MG63 (cell line): ENCODE data around the gene CNOT2. TPM values are rescaled to one million over a fixed set of nuclear protein-coding genes. Genes with fewer than 3 reads are reported as not detected.

ENCODE experiments used
- DNase-seq: peaks from one replicate; pipeline ENCODE4 v3.0.0-alpha.2; 2020
- H3K27me3 ChIP-seq: fragments of 250-450 bp; sonication (Bioruptor Pico); 2 replicates; pipeline ENCODE4 v1.5.1; 2020; ENCODE audit warnings: mild to moderate bottlenecking, moderate library complexity
- H3K36me3 ChIP-seq: fragments of 250-450 bp; sonication (Bioruptor Pico); 2 replicates; pipeline ENCODE4 v1.5.1; 2020; ENCODE audit warnings: mild to moderate bottlenecking, moderate library complexity
- H3K4me3 ChIP-seq: fragments of 250-450 bp; sonication (Bioruptor Pico); 2 replicates; pipeline ENCODE4 v1.5.1; 2020; ENCODE audit warnings: mild to moderate bottlenecking, moderate library complexity
- H3K9me3 ChIP-seq: fragments of 250-450 bp; sonication (Bioruptor Pico); 2 replicates; pipeline ENCODE4 v1.5.1; 2020; ENCODE audit warnings: mild to moderate bottlenecking, moderate library complexity
- total RNA-seq: library from RNA; depleted of rRNA; stranded (reverse); fragments of >200 nt; shearing (Covaris generic); gene quantifications from 2 replicates; pipeline ENCODE4 v1.2.3, GENCODE V29; 2014; ENCODE audit warnings: low replicate concordance

CNOT2 gene
- total RNA-seq, 1 experiment from 2014 or later = 93.4 TPM

DNA sequence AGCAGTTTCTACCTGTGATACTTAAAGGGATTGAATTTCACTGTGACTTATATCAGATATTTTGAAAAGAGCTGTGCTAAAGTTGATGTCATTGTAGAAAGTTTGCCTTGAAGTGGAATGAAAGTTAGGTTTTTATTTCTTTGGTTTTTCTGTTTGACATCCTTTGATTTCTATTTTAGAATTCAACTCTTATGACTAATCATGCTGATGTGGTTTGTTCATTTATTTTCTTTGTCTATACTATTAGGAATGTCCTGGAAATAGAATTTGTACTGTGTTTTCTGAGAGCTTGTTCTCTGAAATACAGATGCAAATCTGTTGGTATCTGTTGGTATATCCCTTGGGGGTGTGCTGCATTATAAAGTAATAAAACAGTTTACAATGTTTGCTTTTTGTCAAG is 3.3 kb downstream of the CNOT2 start:
- DNase-seq = no peak
- Histone ChIP-seq H3K27me3 (no peaks in the 10 kb centered on the region), H3K36me3 (peaks cover 17% of the 10 kb centered on the region), H3K4me3 (no peak overlapping the region), H3K9me3 (no peaks in the 10 kb centered on the region)

DNA sequence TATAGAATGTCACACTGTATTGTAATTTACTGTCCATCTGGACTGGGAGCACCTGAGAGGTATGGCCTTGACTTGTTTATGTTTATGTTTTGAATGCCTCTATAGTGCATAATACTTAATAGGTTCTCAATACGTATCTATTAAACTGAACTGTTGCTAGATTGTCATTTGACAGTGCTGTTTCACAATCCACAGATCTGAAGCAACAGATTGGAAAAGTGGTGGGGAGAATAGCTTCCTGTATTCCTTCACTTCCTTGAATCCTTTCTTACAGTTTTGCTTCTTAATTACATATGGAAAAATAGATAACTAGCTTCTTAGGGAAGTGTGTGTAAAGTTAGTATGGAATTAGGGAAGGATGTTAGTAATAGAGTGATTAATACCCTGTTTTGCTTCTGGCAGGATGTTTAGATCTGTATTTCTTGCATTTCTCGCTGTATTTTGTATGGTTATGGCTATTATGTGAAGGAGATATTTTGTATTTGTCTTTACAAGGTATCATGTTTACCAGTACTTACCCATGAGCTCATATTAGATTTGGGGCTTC is 4.5 kb downstream of the CNOT2 start:
- Histone ChIP-seq H3K9me3 (no peaks in the 10 kb centered on the region), H3K27me3 (no peaks in the 10 kb centered on the region), H3K36me3 (peaks cover 17% of the 10 kb centered on the region), H3K4me3 (no peak overlapping the region)
- no peak for DNase-seq

DNA sequence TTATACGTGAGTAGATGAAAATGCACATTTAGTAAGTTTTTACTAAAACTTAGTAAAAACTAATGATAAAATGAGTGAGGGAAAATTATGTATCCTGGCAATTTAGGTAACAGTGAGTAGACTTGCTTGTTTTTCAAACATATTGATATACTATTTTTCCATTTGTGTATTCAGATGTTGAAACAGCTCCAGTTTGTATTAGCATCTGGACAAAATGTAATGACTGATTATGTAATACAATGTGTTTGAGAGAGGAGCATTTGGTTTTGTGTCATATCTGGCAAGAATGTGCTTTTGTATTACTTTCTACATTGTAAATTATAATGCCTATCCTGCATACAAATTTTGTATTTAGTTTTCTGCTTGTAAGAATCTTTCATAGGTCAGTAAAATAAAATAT is 5.6 kb downstream of the CNOT2 start:
- Histone ChIP-seq H3K36me3 (peaks cover 20% of the 10 kb centered on the region), H3K4me3 (no peak overlapping the region), H3K27me3 (no peaks in the 10 kb centered on the region), H3K9me3 (no peaks in the 10 kb centered on the region)
- no peak for DNase-seq

DNA sequence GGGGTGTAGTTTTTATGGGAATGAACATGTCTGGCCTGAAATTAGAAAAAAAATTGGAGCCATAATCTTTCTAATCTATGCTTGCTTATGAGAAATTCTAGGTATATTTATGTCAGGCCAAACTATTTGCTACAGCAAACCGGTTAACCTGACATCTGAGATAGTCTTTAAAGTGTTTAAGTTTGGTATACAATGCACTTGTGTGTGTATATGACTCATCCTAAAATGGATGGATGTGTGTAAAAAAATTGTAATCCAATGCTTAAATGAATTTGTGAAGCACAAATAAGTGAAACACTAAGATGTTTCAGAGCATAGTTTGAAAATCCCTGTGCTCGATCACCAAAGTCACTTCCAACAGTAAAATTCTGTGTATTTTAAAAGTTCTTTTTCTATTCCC is 6.7 kb downstream of the CNOT2 start:
- H3K4me3 ChIP-seq = no peak overlapping the region
- no peak for DNase-seq
- no peaks in the 10 kb centered on the region for H3K27me3 ChIP-seq
- H3K36me3 ChIP-seq = peaks cover 14% of the 10 kb centered on the region
- no peaks in the 10 kb centered on the region for H3K9me3 ChIP-seq

DNA sequence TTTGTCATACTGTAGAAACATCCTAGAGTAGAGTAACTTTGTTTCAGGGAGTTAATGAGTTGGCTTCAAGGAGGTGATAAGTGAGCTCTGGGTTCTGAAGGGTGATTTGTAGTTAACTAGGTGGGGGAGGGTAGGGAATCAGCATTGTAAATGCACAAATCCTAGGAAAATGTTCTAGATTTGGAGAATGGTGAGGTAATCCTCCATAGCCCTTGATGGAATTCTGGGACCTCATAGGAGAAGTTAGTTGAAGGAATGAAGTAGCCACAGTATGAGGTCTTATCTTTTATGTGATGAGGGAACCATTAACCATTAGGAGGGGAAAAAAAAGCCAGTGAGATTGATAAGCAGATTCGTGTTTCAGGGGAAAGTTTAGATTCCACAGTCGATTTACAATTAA is 8.0 kb downstream of the CNOT2 start:
- Histone ChIP-seq H3K9me3 (no peaks in the 10 kb centered on the region), H3K36me3 (peaks cover 13% of the 10 kb centered on the region), H3K27me3 (no peaks in the 10 kb centered on the region), H3K4me3 (no peak overlapping the region)
- no peak for DNase-seq

DNA sequence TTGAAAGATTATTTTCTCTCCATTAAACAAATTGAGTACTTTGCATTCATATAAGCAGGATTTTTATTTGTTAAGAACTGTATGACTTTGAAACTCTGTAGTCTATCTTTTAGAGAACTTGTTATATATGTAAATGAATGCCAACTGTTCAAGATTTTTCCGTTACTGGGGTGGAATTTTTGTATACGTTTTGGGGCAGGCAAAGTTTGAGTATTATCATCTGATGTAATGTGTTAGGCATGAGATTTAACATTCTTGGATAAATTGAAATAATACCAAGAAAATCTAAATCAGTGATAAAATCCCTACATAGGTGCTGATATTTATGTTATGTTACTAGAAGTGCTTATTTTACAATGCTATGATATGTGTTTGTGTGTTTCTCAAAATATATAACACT is 8.4 kb downstream of the CNOT2 start:
- Histone ChIP-seq H3K4me3 (no peak overlapping the region), H3K9me3 (no peaks in the 10 kb centered on the region), H3K27me3 (no peaks in the 10 kb centered on the region), H3K36me3 (peaks cover 13% of the 10 kb centered on the region)
- no peak for DNase-seq

DNA sequence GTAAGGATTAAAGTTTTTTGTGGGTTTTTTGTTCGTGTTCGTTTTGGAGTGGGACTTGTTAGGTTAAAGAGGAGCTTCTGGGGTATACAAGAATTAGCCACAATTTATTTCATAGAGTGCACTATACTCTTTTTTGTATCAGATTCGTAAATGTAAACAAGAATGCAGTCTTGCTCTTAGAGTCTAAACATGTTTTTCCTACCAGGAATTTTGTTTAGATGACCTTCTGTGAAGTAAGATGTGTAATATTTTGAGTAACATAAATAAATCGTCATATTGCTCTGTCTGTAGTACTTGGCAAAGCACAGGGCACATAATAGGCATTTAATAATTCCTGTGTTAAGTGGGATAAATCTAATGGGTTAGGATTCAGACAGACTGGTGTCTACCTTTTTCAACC is 9.6 kb downstream of the CNOT2 start:
- Histone ChIP-seq H3K9me3 (no peaks in the 10 kb centered on the region), H3K27me3 (no peaks in the 10 kb centered on the region), H3K36me3 (peaks cover 11% of the 10 kb centered on the region), H3K4me3 (no peak overlapping the region)
- DNase-seq = no peak

DNA sequence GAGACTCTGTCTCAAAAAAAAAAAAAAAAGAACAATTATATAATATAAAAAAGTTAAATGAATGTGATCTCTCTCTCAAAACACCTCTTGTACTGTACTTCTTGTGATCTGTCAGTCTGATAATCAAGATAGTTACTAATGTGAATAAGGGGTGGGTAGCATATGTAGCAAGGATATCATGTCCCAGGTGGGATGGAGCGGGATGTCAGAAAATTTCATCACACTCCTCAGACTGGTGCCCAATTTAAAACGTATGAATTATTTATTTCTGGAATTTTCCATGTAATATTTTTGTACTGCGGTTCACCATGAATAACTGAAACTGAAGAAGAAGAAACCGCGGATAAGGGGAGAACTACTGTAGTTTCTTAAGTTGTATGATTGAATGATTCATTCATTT is 11.0 kb downstream of the CNOT2 start:
- Histone ChIP-seq H3K36me3 (peaks cover 11% of the 10 kb centered on the region), H3K27me3 (no peaks in the 10 kb centered on the region), H3K9me3 (no peaks in the 10 kb centered on the region), H3K4me3 (no peak overlapping the region)
- DNase-seq = no peak

DNA sequence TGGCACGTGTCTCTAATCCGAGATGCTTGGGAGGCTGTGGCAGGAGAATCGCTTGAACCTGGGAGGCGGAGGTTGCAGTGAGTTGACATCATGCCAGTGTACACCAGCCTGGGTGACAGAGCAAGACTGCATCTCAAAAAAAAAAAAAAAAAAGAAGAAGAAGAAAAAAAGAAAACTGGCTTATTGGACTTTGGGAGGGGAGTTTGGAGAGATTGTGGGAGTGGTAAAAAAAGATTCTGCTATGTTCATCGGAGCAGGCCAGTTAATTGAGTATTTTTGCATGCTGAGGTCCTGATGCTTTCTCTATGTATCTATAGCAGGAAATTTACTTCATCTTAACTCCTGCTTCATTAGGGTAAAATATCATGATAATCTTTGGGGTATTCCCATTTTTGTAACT is 11.6 kb downstream of the CNOT2 start:
- H3K9me3 ChIP-seq = no peaks in the 10 kb centered on the region
- peaks cover 6% of the 10 kb centered on the region for H3K36me3 ChIP-seq
- H3K27me3 ChIP-seq = no peaks in the 10 kb centered on the region
- H3K4me3 ChIP-seq = no peak overlapping the region
- DNase-seq = no peak

DNA sequence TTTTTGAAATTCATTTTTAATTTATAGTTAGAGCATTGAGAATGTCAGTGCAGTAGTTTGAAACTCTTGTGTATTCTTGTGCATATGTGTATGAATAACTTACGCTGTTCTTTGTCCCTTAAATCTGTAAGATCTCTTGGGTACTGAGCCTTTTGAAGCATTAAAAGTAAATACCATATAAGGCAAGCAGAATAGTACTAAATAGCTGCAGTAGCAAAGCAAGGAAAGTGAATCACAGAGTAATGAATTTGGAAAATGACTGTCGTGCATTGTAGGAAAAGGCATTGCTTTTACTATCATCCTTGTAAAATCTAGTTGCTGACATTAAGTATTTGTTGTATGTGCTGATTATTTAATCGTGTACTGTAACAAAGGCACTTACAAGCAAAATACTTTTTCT is 12.1 kb downstream of the CNOT2 start:
- no peaks in the 10 kb centered on the region for H3K27me3 ChIP-seq
- H3K36me3 ChIP-seq = peaks cover 6% of the 10 kb centered on the region; the same call in 1 of the 2 replicates
- no peak for DNase-seq
- no peaks in the 10 kb centered on the region for H3K9me3 ChIP-seq
- no peak overlapping the region for H3K4me3 ChIP-seq

DNA sequence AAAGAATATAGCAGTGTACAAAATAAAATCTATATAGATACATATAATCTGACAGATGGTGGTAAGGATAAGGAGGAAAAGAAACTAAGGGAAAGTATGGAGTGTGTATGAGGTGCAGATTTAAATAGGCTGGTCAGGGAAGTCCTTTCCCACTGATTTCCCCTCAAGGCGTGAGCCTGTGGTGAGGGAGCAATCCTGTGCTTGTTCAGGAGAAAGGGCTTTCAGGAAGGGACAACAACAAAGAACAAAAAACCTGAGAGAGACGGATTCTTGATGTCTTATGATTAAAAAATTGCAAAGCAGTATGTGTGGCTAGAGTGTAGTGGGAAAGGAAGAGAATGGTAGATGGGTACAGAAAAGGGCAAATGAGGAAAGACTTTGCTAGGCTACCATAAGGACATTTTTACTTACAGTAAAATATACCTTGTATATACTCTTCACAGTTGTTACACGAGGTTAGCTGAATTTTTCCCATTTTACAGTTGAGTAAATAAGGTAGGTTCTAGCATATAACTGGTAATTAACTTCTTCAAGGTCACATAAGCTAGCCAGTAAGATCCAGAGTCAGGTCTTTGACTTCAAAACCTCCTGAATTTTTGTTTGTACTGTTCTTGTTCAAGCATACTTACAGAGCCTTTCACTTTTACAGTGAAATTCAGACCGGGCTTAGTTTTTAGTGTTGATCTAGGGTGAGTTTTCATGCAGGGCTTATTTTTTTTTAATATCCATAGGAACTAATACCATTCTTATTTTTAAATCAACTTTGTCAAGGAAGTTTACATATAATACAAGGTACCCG is 15.6 kb downstream of the CNOT2 start:
- peaks cover 10% of the 10 kb centered on the region for H3K36me3 ChIP-seq
- no peak overlapping the region for H3K4me3 ChIP-seq
- peaks cover 6% of the 10 kb centered on the region; the same call in 1 of the 2 replicates for H3K9me3 ChIP-seq
- DNase-seq = no peak
- no peaks in the 10 kb centered on the region for H3K27me3 ChIP-seq

DNA sequence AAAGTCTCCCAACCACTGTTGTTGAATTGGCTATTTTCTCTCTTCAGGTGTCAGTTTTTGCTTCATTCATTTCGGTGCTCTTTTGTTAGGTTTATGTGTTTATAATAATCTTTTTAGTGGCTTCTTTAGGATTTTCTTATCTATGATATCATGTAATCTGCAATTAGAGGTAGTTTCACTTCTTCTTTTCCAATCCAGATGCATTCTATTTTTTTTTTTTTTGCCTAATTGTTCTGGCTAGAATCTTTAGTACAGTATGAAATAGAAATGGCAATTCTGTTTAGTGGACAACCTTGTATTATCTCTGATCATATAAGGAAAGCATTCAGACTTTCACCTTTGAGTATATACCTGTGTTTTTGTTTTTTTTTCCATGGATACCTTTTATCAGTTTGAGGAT is 17.4 kb downstream of the CNOT2 start:
- peaks cover 6% of the 10 kb centered on the region; the same call in 1 of the 2 replicates for H3K9me3 ChIP-seq
- no peaks in the 10 kb centered on the region for H3K27me3 ChIP-seq
- no peak overlapping the region for H3K4me3 ChIP-seq
- peaks cover 10% of the 10 kb centered on the region for H3K36me3 ChIP-seq
- no peak for DNase-seq

DNA sequence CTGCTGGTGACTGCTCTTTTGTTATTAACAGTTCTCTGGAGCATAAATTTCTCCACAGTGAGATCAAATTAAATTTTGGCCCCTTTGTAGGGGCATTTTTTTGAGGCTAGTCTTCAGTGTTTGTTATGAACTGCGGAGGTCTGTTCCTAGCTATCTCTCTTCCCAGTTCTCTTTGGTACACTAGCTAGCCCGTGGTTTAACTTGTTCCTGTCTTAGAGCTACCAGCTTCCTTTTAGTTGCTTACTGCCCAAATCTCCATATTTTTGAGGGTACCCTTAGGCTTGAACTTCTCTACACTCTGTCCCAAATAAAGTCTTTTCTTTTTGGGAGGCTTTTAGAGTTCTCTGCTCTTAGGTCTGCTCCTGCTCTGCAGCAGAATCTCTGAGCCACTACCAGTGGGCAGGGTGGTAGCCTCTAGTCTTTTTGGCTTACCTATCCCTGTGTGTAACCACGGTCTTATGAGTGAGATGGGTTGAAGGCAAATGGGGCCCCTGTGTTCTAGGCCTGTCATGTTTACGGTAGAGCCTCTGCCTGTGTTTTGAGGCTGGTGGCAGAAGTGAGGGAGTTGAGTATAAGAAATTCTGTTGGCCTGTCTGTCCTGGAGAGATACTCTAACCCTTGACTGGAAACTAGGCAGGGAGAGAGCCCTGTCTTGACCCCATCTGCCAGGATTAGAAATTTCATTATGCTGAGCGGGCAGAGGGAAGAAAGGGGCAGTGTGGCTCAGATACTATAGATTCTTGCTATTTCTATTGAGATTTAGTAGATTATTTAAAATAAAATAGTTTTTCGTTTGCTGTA is 21.0 kb downstream of the CNOT2 start:
- H3K27me3 ChIP-seq = no peaks in the 10 kb centered on the region
- no peak overlapping the region for H3K4me3 ChIP-seq
- no peak for DNase-seq
- peaks cover 10% of the 10 kb centered on the region for H3K36me3 ChIP-seq
- H3K9me3 ChIP-seq = peaks cover 6% of the 10 kb centered on the region; the same call in 1 of the 2 replicates

DNA sequence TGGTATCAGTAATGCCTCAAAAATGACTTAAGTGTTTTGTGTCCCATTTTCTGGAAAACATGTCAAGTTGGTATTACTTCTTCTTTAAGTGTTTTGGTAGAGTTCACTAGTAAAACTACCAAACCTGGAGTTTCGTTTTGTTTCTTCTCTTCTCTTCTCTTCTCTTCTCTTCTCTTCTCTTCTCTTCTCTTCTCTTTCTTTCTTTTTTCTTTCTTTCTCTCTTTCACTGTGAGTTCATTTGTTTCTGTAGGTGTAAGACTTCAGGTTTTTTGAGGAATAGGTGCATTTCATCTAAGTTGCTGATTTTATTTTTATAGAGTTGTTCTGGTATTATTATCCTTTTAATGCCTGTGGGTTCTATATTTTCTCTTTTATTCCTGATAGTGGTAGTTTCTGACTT is 21.9 kb downstream of the CNOT2 start:
- peaks cover 10% of the 10 kb centered on the region for H3K36me3 ChIP-seq
- H3K4me3 ChIP-seq = no peak overlapping the region
- DNase-seq = no peak
- H3K9me3 ChIP-seq = peaks cover 6% of the 10 kb centered on the region; the same call in 1 of the 2 replicates
- no peaks in the 10 kb centered on the region for H3K27me3 ChIP-seq

DNA sequence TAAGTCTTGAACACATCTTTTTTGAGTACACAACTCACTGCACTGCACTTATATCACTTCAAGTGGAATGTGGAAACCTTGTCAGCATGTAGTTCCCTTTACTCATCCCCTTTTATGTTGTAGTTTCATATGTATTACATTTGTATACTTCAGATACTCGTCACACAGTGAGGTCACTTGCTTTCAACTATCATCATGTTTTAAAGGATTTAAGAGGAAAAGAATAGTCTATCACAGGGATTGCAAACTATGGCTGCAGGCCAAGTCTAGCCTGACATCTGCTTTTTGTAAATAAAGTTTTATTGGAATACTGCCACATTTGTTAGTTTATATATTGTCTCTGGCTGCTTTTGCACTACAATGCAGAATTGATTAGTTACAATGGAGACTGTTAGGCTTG is 24.3 kb downstream of the CNOT2 start:
- no peak for DNase-seq
- H3K27me3 ChIP-seq = no peaks in the 10 kb centered on the region

DNA sequence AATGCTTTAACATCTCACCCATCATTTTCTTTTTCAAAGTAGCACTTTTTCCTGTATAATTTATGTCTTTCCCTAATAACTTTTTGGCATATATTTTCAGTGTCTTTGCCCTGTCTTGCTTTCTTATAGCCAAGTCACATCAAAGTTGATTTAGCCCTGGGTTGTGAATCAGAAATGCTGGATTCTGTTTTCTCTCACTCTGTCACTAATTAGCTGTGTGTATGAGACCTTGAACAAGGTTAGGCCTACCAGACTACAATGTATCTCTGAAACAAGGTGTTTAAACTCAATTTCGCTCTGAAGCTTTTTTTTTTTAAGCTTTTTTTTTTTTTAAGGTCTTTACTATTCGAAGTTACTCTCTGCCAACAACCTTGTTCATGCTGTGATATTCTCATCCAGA is 25.7 kb downstream of the CNOT2 start:
- Histone ChIP-seq H3K27me3 (no peaks in the 10 kb centered on the region; the same call in 1 of the 2 replicates), H3K9me3 (no peaks in the 10 kb centered on the region), H3K4me3 (no peak overlapping the region), H3K36me3 (peaks cover 8% of the 10 kb centered on the region)
- no peak for DNase-seq

More for the DNA sequence above, 24.3 kb downstream of the CNOT2 start:
- Histone ChIP-seq H3K4me3 (no peak overlapping the region), H3K9me3 (peaks cover 6% of the 10 kb centered on the region; the same call in 1 of the 2 replicates), H3K36me3 (peaks cover 14% of the 10 kb centered on the region)

DNA sequence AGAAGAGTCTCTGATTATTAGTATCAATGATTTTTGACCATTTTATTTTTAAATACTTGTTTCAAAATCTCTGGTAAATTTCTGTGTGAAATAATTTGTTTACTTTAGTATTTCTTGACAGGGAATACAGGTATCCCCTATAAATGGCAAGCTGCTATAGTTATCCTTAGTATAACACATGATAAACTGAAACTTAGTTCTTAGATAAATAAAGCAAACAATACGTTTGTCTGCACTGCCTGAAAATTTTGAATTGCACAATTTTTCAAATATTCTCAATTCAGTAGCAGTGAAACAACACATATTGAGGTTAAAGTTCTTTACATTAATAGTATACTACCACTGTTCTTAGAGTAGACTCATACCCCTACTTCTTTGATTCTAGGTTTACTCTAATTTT is 26.9 kb downstream of the CNOT2 start:
- Histone ChIP-seq H3K36me3 (peaks cover 17% of the 10 kb centered on the region), H3K9me3 (peaks cover 6% of the 10 kb centered on the region), H3K27me3 (no peaks in the 10 kb centered on the region; the same call in 1 of the 2 replicates), H3K4me3 (no peak overlapping the region)
- DNase-seq = no peak
